Kidney tubule cell (primary cell): ENCODE results near the gene CLDN9.
"Not testable (repeated sequence)": the region's sequence is repeated elsewhere in the genome, so short reads cannot be mapped to it uniquely, and the experiment has no call there.

Experiments
- DNase-seq: peaks from one replicate; pipeline ENCODE4 v3.0.0-alpha.2; 2018; ENCODE audit warnings: low spot score

CLDN9 gene

DNA sequence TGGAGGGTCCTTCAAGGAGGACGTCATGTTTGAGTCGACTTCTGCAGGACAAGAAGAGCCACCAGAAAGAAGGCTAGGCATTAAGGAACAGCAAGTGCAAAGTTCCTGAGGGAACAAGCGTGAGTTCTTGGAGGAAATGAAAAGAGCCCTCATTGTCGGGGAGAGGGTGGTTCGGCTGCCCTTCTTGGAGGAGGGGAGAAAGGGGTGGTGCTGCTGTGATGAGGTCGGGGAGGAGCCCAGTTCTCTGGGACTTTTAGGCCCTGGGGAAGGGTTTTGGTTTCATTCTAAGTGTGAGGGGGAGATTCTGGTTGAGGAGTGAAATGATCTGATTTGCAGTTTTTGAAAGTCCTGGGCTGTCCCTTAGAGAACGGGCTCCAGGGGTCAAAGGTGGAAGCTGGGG is 19.9 kb downstream of the CLDN9 start:
- no peak for DNase-seq

DNA sequence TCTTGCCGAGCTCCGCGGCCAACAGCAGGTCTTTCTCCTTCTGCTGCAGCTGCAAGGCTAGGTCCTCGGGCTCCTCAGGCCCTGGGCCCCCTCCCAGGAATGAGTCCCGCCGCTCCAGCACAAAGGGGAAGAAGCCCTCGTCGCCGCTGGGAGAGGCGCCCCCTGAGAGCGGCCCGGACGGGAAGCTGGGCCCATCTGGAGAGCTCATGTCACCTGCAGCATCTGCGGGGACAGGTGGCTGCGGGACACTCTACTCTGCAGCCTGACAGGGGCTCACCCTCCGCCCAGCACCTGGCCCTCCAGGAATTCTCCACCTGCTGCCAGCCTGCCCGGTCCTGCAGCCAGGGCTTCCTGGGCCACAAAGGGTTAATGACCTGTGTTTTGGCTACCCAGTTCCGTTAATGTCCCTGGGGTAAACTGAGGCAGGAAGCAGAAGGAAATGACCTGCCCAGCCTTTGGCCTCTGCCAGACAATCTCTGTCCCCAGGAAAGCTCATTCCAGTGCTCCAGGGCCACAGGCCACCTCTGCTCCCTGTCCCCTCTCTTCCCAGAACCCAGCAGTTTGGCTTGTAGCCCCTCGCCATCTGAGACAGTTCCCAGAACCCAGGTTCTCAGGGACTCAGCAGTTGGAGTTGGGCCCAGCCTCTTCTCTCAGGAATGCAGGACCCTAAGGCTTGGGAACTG is 22.7 kb downstream of the CLDN9 start:
- no peak for DNase-seq

DNA sequence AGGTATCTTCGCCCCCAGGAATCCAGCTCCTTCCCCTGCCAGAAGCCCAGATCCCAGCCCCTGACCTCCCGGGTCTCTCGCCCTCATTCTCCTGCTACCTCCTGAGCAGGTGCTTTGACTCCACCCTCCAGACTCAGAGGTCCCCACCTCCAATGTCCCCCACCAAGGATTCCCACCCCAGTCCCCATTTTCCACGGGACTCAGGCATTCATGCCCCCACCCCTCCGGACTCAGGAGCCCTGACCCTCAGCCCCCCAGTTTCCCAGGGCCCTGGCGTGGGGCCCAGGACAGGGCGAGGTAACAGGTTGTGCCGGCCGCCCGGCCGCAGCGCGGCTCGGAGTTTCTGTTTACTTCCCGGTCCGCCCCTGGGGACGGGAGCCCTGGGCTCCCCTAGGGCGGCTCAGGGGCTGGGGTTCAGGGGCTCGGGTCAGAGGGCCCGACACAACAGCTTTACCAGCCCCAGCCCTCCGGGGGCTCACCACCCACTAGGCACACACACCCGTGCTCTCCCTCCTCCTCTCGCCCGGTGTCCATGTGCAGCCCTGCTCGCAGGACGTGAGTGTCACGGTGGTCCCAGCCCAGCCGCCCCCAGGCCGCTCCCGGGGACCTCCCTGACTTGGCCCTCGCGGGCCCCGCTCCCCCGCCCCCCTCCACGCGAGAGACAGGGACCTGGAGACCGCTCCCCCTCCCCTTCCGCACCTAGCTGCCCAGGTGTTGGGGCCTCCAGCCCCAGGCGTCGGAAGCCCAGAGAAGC is 23.4 kb downstream of the CLDN9 start:
- no peak for DNase-seq

DNA sequence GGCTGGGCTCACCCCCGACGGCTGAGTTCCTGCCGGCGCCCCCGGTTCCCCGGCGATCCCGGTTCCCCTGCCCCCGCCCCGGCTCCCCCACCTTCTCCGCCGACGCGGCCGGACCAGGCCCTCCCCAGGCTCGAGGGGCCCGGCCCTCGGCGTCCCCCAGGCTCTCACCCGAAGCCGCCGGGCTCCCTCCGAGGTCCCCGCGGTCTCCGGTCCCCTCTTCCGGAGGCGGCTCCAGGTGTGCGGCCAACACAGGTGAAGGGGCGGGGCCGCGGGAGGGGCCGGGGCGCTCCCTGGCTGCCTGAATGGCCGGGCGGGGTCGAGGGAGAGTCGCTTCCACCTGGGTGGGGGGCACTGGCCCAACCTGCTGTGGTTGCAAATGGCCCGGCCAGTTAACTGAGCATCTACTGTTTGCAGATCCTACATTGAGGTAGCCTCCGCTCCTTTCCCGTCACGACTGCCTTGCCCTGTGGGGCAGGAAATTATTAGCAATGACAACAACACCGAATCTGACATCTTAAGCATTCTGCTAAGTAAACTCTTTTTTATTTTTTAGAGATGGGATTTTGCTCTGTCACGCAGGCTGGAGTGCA is 24.1 kb downstream of the CLDN9 start, which contains the start of gene BICDL2:
TSS of gene BICDL2 (minus strand) at position 219 of the 590 bp plus-strand sequence. CDS start 1,448 bp downstream, outside the sequence.
- no peak for DNase-seq

DNA sequence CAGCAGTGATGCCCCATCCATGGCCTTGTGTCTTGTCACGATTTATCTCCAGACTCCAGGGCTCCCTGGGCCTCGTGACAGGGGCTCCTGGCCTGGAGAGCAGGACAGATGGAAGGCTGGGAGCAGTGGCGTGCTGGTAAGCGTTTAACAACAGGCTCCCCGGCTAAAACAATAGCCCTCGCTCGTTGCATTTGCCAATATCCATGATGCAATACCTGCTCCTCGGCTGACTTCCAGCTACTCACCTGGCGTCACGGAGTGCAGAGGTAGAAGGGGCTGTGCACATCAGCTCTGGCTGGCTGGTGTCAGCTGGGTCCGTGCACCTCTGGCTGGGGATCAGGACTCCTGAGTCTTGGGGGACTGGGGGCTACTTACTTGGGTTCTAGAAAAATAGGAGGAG is 25.5 kb downstream of the CLDN9 start:
- no peak for DNase-seq

DNA sequence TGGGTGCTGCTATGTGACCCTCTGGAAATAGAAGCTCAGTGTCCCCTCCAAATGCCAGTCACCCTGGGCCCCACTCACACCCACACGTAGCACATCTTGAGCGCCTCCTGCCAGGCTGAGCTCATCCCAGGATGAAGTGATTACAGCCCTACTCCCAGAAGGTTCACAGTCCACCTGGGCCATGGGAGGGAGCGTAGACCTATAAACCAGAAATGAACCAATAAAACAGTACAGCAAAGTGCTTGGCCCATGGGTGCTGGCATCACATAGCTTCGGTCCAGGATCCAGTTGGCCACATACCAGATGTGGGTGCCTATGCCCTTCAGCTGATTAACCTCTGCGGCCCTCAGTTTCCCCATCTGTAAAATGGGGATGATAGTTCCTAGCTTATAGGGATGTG is 26.2 kb downstream of the CLDN9 start:
- DNase-seq = no peak

DNA sequence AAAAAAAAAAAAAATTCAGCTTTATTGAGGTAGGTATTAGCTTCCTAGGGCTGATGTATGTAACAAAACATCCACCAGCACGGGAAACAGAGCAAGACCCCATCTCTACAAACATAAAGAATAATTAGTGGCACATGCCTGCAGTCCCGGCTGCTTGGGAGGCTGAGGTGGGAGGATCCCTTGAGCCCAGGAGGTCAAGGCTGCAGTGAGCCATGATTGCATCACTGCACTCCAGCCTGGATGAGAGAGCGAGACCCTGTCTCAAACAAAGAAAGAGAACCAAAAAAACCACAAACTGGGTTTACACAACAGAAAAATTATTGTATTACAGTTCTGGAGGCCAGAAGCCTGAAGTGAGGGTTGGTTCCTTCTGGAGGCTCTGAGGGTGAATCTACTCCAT is 29.7 kb downstream of the CLDN9 start:
- DNase-seq = no peak

DNA sequence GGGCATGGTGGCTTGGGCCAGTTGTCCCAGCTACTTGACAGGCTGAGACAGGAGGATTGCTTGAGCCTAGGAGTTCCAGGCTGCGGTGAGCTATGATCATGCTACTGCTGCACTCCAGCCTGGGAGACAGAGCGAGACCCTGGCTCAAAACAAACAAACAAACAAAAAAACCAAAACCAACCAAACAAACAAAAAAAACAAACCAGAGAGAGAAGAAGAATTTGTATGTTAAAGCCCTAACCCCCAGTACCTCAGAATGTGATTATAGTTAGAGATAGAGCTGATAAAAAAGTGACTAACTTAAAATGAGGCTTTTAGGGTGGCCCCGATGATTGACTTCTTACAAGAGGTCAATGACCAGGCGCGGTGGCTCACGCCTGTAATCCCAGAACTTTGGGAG is 32.0 kb downstream of the CLDN9 start:
- DNase-seq = no peak

DNA sequence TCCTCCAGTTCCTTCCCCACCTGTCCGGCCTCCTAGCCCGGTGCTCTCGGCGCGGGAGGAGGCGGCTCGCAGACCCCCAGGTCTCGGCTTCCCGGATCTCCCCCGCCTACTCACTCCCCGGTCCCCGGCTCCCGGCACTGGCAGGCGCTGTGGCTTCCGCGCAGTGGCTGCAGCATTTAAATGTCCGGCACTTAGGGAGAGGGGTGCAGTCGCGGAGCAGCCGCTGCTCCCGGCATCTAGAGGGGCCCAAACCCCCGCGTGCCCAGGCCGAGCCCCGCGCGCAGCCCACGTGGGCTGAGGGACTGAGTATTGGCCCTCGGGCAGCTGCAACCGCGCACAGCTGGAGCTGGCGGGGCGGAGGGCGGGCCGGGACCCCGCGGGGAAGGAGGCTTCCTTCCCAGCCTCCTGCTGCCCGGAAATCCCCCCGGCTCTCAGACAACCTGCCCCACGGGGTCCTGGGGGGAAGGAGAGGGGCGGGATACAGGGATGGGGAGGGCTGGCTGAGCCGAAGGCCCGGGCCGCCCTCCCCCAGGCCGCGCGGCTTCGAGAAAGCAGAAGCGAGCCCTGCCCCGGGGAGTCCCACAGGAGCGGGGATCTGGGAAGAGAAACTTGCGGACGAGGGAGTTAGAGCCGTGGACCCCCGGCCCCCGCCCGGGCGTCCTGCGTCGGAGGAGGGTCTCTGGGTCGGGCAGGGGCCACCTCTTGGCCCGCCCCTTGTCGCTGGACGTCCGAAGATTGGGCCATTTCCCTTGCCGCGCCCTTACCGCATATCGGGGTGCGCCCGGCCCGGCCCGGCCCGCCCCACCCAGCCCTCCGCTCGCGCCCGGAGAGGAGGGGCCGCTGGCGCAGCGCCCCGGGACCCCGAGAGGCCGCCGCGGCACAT is 33.3 kb downstream of the CLDN9 start, which contains the start of gene MMP25:
TSS of gene MMP25 (plus strand) at position 804 of the 883 bp plus-strand sequence. CDS start 357 bp downstream, outside the sequence.
- no peak for DNase-seq

DNA sequence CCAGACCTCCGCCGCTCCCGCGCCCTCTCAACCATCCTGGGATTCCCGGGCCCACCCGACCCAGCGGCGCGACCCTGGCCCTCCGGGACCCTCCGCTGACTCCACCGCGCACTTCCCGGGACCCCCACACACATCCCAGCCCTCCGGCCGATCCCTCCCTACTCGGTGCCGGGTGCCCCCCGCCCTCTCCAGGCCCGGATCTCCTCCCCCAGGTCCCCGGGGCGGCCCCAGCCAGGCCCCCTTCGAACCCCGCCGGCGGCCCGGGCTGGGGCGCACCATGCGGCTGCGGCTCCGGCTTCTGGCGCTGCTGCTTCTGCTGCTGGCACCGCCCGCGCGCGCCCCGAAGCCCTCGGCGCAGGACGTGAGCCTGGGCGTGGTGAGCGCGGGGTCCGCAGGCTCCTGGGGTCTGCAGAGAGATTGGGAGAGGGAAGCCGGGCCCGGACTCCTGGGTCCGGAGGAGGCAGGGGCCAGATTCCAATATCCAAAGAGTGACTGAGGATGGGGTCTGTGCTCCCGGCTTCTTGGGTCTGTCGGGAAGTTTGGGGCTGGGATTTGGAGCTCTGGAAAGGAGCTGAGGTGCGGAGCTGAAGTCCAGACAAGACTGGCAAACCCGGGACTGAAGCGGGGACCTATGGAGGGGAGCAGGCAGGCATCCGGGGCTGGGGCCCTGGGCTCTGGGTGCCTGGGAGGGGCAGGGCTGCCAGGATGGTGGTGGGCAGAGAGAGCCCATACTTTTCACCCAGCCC is 34.1 kb downstream of the CLDN9 start:
- no peak for DNase-seq

DNA sequence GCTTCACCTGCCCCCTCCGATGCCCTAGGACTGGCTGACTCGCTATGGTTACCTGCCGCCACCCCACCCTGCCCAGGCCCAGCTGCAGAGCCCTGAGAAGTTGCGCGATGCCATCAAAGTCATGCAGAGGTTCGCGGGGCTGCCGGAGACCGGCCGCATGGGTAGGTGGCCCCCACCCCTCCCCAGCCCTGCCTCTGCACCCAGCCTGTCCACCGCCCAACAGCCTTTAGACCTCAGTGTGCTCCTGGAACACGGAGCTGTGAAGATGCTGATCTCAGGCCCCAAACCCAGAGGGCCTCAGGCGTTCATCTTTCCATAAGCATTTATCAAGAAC is 34.6 kb downstream of the CLDN9 start:
- DNase-seq = no peak

DNA sequence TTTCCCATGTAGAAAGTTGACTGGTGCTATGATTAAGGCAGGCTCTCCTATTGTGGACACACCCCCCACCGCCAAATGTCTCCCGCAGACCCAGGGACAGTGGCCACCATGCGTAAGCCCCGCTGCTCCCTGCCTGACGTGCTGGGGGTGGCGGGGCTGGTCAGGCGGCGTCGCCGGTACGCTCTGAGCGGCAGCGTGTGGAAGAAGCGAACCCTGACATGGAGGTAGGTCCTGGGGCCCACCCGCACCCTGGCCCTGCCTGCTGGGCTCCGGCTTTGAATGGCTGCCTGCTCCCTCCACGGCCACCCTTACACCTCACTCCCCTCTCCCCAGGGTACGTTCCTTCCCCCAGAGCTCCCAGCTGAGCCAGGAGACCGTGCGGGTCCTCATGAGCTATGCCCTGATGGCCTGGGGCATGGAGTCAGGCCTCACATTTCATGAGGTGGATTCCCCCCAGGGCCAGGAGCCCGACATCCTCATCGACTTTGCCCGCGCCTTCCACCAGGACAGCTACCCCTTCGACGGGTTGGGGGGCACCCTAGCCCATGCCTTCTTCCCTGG is 37.3 kb downstream of the CLDN9 start:
- no peak for DNase-seq

DNA sequence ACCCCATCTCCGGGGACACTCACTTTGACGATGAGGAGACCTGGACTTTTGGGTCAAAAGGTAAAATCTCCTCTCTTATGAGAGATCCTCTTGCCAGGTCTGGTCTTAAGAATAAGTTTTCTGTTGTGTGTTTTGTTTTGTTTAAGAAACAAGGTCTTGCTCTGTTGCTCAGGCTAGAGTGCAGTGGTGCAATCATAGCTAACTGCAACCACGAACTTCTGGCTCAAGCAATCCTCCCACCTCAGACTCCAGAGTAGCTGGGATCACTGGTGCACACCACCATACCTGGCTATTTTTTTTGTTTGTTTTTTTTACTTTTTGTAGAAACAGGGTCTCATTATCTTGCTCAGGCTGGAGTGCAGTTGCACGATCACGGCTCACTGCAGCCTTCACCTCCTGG is 37.8 kb downstream of the CLDN9 start:
- no peak for DNase-seq

DNA sequence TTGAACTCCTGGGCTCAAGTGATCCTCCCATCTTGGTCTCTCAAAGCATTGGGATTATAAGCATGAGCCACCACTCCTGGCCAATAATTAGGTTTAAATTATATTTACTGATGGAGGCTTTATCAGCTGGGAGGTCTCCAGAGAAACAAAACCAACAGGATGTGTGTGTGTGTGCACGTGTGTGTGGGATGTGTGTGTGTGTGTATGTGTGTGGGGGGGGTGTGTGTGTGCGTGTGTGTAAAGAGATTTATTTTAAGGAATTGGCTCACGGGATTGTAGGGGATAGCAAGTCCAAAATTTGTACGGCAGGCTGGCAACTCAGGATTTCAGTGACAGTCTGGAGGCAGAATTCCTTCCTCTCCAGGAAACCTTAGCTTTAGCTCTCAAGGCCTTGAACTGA is 38.3 kb downstream of the CLDN9 start:
- DNase-seq = no peak

DNA sequence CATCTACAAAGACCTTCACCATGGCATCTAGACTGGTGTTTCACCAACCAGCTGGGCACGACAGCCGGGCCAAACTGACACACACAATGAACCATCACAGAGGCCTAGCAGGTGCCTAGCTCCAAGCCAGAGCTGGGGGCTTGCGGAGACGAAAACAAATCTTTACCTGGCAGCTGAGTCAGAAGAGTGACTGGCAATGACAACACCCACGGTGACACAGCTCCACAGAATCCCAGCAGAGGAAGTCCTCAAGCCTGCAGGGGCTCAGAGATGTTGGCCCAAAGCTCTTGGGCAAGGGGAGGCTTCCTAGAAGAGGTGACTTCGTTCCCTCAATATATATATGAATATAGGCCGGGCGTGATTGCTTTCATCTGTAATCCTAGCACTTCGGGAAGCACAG is 38.8 kb downstream of the CLDN9 start:
- DNase-seq = peak; percentile 20

DNA sequence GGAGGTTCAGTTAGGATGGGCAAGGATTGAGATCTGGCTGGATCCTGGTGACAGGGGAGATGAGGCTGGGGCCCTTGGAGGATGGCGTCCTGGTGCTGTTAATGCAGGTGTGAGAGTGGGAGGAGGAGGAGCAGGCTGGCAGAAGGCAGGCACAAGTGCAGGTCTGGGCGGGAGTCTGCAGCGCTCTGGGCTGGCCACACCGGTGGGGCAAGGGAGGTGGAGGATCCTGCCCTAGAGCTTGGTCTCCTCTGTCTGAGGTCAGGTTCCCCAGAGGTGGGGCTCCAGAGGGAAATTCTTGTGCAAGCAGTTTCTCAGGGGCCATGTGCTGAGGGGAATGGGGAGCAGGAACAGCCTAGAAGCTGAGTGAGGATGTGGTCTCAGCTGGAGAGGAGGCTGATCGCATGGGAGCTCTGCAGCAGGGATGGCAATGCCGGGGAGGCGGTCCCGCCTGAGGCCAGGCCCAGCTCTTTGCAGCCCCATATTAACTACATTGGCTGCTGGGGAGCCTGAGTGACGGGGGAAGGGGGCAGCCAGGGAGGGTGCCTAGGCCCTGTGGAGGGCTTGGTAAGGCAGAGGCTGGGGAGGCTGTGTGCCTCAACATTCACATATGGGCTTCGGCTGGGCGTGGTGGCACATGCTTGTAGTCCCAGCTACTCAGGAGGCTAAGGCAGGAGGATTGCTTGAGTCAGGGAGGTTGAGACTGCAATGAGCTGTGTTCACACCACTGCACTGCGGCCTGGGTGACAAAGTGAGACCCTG is 40.0 kb downstream of the CLDN9 start:
- not testable (repeated sequence) for DNase-seq

DNA sequence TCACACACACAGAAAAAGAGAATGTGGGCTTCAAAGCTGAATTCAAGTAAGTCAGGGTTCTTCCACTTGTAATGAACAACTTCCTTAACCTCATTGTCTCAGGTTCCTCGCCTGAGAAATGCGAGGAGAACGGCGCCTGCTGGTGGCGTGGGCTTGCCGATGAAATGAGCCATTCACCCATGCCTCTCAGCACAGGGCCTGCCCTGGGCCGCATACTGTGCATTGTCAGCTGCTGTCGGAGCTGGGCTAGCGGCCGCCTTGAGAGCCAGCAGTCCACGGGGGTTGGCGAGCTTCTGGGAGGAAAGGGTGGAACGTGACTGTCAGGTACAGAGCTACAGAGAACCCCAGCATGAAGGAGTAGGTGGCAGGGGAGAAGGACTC is 40.6 kb downstream of the CLDN9 start:
- DNase-seq = not testable (repeated sequence)

DNA sequence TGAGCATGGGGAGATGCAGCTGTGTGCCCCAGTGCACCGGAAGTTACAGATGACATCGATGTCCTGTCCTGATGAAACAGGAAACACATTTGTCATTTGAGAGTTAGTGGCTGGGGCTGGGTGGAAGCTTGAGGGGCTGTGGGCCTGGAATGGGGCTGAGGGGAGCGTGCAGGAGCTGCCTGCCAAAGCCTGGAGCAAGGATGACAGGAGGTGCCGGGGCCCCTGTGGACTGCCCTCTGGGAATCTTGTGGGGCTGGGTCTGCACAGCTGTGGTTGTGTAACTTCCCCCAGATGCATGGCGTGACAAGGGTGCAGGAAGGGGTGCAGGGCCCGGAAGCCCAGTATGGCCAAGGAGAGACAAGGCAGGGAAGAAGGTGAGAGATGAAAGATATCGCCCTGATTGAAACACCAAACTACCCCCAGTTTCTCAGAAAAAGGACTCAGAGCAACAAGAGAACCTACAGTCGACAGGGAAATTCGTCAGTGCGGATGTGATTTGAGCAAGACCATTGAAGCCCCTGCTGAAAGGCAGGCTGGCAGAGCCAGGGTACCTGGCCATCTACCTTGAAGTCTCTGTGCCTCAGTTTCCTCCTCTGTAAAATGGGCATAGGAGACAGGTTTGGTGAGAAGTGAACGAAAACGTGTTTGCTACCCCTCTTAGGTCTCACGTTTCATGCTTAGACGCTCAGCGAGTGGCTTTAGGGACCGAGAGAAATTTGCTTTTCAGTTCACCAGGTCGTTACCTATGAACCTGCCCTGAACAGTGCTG is 42.4 kb downstream of the CLDN9 start:
- DNase-seq = no peak

DNA sequence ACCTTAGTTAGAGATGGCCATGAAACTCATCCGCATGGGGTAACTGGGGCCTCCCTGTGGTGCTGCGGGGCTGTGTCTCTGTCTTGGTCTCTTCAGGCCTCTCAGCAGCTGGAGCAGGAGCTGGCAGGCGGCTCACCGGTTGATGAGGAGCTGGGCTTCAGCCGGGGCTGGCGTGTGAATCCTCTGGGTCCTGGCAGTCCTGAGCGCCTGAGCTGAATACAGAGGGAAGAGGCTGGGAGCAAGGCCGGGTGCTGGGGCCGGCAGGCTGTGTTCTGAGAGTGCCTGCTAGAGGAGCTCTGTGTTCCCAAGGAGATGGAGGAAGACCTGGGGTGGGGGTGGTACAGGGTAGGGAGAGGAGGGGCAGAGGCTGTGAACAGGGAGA is 43.0 kb downstream of the CLDN9 start:
- DNase-seq = not testable (repeated sequence)
